HG03457 (cell line): ENCODE measurements around the gene PRB4.
"Not testable (repeated sequence)": the region's sequence is repeated elsewhere in the genome, so short reads cannot be mapped to it uniquely, and the experiment has no call there.

Experiments
- ATAC-seq: cut with Tn5 transposase; IDR thresholded peaks from one replicate; pipeline ENCODE4 v1.9.1; 2021; ENCODE audit warnings: moderate number of reproducible peaks; ENCODE audit not compliant: unreplicated experiment

PRB4 gene

GRCh38 chr12:11310336-11310735 lies at the start of gene PRB4:
TSS of gene PRB4 (minus strand) at chr12:11310436. CDS start at chr12:11310398, 38 bp downstream.
- ATAC-seq, result no peak

GRCh38 chr12:11351736-11352135 lies 41.5 kb upstream of the PRB4 start:
- not testable (repeated sequence) for ATAC-seq

- ATAC-seq, result no peak
Observed at GRCh38 chr12:11348439-11348838, 38.2 kb upstream of the PRB4 start.

GRCh38 chr12:11347810-11348209 lies 37.6 kb upstream of the PRB4 start:
- ATAC-seq, result no peak

GRCh38 chr12:11344500-11344899 lies 34.3 kb upstream of the PRB4 start:
- no peak for ATAC-seq

GRCh38 chr12:11324426-11324825 lies 14.2 kb upstream of the PRB4 start:
- no peak for ATAC-seq

GRCh38 chr12:11321980-11322379 lies 11.7 kb upstream of the PRB4 start:
- no peak for ATAC-seq

GRCh38 chr12:11307143-11307542 lies 3.1 kb downstream of the PRB4 start:
- ATAC-seq, result no peak

- no peak for ATAC-seq
Observed at GRCh38 chr12:11273449-11273848, 36.8 kb downstream of the PRB4 start.

- ATAC-seq, result no peak
Observed at GRCh38 chr12:11269607-11270006, 40.6 kb downstream of the PRB4 start, which contains the start of gene PRB3. TSS of gene PRB3 (minus strand) at chr12:11269707. CDS start at chr12:11269669, 38 bp downstream.

GRCh38 chr12:11264501-11264900 lies 45.7 kb downstream of the PRB4 start:
- ATAC-seq, result no peak
